ENCODE results near the gene MPPED2.

DNA sequence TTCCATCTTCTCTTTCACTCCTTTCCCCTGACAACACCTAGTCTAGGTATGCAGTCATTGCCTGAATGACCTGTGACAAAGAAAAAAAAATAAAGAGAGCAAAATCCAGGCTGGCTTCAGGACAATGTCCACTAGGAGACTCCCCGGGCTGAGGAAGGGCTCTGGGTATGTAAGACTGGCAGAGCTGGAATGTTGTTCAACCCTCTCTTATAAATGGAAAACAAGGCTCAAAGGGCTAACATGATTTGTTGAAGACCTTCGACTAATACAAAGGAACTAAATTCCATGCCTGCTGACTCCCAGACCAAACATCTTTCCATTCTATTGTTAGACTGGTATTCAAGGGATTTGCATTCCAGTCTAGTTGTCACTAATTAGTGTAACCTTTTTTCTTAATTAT is 141.1 kb downstream of the MPPED2 start:
- TF ChIP-seq, protein P1, sequence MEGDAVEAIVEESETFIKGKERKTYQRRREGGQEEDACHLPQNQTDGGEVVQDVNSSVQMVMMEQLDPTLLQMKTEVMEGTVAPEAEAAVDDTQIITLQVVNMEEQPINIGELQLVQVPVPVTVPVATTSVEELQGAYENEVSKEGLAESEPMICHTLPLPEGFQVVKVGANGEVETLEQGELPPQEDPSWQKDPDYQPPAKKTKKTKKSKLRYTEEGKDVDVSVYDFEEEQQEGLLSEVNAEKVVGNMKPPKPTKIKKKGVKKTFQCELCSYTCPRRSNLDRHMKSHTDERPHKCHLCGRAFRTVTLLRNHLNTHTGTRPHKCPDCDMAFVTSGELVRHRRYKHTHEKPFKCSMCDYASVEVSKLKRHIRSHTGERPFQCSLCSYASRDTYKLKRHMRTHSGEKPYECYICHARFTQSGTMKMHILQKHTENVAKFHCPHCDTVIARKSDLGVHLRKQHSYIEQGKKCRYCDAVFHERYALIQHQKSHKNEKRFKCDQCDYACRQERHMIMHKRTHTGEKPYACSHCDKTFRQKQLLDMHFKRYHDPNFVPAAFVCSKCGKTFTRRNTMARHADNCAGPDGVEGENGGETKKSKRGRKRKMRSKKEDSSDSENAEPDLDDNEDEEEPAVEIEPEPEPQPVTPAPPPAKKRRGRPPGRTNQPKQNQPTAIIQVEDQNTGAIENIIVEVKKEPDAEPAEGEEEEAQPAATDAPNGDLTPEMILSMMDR (IDR thresholded peaks at IDR 0.05), result no peak
- no peak for TF ChIP-seq POLR2A (IDR thresholded peaks at IDR 0.05)
